ENCODE data around the gene MUC5B. TPM values are rescaled to one million over a fixed set of nuclear protein-coding genes. Genes with fewer than 3 reads are reported as not detected.

The MUC5B gene
- total and polyA plus RNA-seq, 4 donors, result 0.25 TPM; not detected in 3

DNA sequence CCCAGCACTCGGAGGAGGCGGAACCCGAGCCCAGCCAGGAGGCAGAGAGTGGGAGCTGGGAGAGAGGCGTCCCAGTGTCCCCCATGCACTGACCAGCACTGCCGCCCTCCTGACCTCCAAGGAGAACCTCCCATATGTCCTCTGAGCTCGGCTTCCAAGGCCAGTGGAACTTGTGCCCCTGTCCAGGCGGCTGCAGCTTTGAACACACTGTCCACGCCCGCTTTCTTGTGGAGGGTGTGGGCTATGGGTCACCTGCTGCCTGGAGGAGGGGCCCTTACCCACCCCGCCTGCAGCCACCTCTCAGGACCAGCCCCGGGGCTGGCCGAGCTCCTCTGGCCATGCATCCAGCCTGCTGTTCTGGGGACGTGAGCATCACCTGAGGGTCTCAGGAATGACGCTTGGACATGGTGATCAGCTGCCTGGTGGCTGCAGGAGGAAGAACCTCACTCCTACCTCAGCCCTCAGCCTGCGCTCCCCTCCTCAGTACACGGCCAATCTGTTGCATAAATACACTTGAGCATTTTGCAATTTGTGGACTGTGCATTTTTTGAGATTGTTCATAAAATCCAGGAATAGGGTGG lies 22.2 kb upstream of the MUC5B start:
- no peak for ATAC-seq (ENCODE audit: low FRiP score)
- no peaks in the 10 kb centered on the region for H3K27me3 ChIP-seq (ENCODE audit: control insufficient read depth in 1 of 2, insufficient read depth in 2 of 2, low read length in 1 of 2)
- DNase-seq, result peak; percentile 35 to 64
- WGBS, 2 donors, result 79% methylated on average over 15 to 16 of the region's 16 CpGs
- H3K36me3 ChIP-seq (ENCODE audit: control insufficient read depth in 1 of 2, insufficient read depth in 2 of 2, low read length in 1 of 2), result no peaks in the 10 kb centered on the region
- no peak overlapping the region for H3K4me3 ChIP-seq (ENCODE audit: low read length in 2 of 2)
- intact Hi-C loops (cut with DNase I), result loop anchor here in 1 of 2 donors (10.0 kb wide), 1 partner anchor 184 kb away; the partner anchor contains the start of gene BRSK2
- H3K4me1 ChIP-seq (ENCODE audit: control insufficient read depth in 1 of 2, insufficient read depth in 2 of 2, low read length in 2 of 2), result no peaks in the 10 kb centered on the region
- no peaks in the 10 kb centered on the region for H3K9me3 ChIP-seq (ENCODE audit: control insufficient read depth, low read length)
- no peak overlapping the region for H3K27ac ChIP-seq (ENCODE audit: low read depth in 1 of 2, low read length in 2 of 2)

- ATAC-seq (ENCODE audit: low FRiP score), result no peak
- 87% methylated on average over 4 of the region's 4 CpGs for WGBS, 2 donors
Measured at GRCh38 chr11:1201395-1202153, 21.3 kb upstream of the MUC5B start.

GRCh38 chr11:1202154-1202775 lies 20.6 kb upstream of the MUC5B start:
- H3K27me3 ChIP-seq (ENCODE audit: control insufficient read depth in 1 of 2, insufficient read depth in 2 of 2, low read length in 1 of 2), result no peaks in the 10 kb centered on the region
- H3K27ac ChIP-seq (ENCODE audit: low read depth in 1 of 2, low read length in 2 of 2), result no peak overlapping the region
- H3K9me3 ChIP-seq (ENCODE audit: control insufficient read depth, low read length), result no peaks in the 10 kb centered on the region
- ATAC-seq (ENCODE audit: low FRiP score), result no peak
- peak; percentile 41 to 74 for DNase-seq
- H3K4me1 ChIP-seq (ENCODE audit: control insufficient read depth in 1 of 2, insufficient read depth in 2 of 2, low read length in 2 of 2), result no peaks in the 10 kb centered on the region
- WGBS, 2 donors, result 47 to 50% methylated on average over 16 to 18 of the region's 18 CpGs
- no peaks in the 10 kb centered on the region for H3K36me3 ChIP-seq (ENCODE audit: control insufficient read depth in 1 of 2, insufficient read depth in 2 of 2, low read length in 1 of 2)
- intact Hi-C loops (cut with DNase I), result loop anchor here in 1 of 2 donors (2.0 to 10.0 kb wide), 2 partner anchors 183 to 315 kb away; partner anchors contain the start of gene BRSK2
- no peak overlapping the region for H3K4me3 ChIP-seq (ENCODE audit: low read length in 2 of 2)

More at GRCh38 chr11:1201395-1202153, 21.3 kb upstream of the MUC5B start:
- no peak overlapping the region for H3K27ac ChIP-seq (ENCODE audit: low read depth in 1 of 2, low read length in 2 of 2)
- no peaks in the 10 kb centered on the region for H3K4me1 ChIP-seq (ENCODE audit: control insufficient read depth in 1 of 2, insufficient read depth in 2 of 2, low read length in 2 of 2)
- no peak overlapping the region for H3K4me3 ChIP-seq (ENCODE audit: low read length in 2 of 2)
- no peaks in the 10 kb centered on the region for H3K36me3 ChIP-seq (ENCODE audit: control insufficient read depth in 1 of 2, insufficient read depth in 2 of 2, low read length in 1 of 2)
- no peaks in the 10 kb centered on the region for H3K27me3 ChIP-seq (ENCODE audit: control insufficient read depth in 1 of 2, insufficient read depth in 2 of 2, low read length in 1 of 2)
- no peak for DNase-seq
- intact Hi-C loops (cut with DNase I), result loop anchor here in 1 of 2 donors (2.0 to 10.0 kb wide), 2 partner anchors 183 to 315 kb away; partner anchors contain the start of gene BRSK2
- H3K9me3 ChIP-seq (ENCODE audit: control insufficient read depth, low read length), result no peaks in the 10 kb centered on the region

- Histone ChIP-seq H3K36me3 (ENCODE audit: control insufficient read depth in 1 of 2, insufficient read depth in 2 of 2, low read length in 1 of 2) (no peaks in the 10 kb centered on the region), H3K9me3 (ENCODE audit: control insufficient read depth, low read length) (no peaks in the 10 kb centered on the region), H3K4me1 (ENCODE audit: control insufficient read depth in 1 of 2, insufficient read depth in 2 of 2, low read length in 2 of 2) (no peaks in the 10 kb centered on the region), H3K27me3 (ENCODE audit: control insufficient read depth in 1 of 2, insufficient read depth in 2 of 2, low read length in 1 of 2) (no peaks in the 10 kb centered on the region), H3K27ac (ENCODE audit: low read depth in 1 of 2, low read length in 2 of 2) (no peak overlapping the region), H3K4me3 (ENCODE audit: low read length in 2 of 2) (no peak overlapping the region)
- ATAC-seq (ENCODE audit: low FRiP score), result peak; percentile 73
- intact Hi-C loops (cut with DNase I), result loop anchor here (1.0 to 10.0 kb wide), 3 partner anchors 182 to 314 kb away; partner anchors contain the start of gene BRSK2 (in 1 of the 2)
- WGBS, 2 donors, result 21 to 22% methylated on average over 29 to 32 of the region's 32 CpGs
- peak; percentile 55 to 88 for DNase-seq
Measured at GRCh38 chr11:1202776-1203504, 19.9 kb upstream of the MUC5B start.

DNA sequence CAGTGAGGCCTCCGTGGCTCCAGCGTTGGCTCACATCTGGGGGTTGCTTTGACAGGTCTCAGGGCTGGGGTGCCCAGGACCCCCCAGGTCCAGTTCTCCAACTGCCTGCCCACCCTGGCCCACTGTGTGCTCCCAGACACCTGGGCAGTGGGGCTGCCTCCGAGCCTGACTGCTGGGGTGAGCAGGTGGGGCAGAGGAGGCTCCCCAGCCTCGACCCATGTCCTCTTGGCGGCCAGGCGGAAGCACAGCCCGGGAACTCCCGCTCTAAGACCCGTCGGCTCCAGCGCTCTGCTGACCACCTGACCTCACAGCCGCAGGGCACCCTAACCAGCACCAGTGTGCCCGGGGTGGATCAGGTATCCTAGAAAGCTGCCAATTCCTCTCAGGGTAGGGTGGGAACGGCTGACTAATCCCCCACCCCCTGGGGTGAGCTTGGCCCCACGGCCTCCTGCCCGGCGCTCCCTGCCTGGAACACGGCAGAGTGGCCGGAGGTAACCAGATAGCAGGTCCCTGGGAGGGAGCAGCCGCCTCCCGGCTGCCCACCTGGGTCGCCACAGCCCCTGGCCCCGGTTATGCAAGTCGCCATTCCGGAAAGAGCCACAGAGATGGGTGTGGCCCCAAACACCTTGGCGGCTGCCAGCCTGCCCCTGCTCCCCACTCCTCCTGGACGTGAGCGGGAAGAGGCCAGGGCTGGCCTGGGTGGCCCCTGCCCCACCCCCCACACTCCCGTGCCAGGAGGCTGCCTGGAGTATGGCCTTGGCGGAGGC lies 19.2 kb upstream of the MUC5B start:
- Histone ChIP-seq H3K27ac (ENCODE audit: low read depth in 1 of 2, low read length in 2 of 2) (no peak overlapping the region), H3K4me1 (ENCODE audit: control insufficient read depth in 1 of 2, insufficient read depth in 2 of 2, low read length in 2 of 2) (no peaks in the 10 kb centered on the region), H3K4me3 (ENCODE audit: low read length in 2 of 2) (no peak overlapping the region), H3K9me3 (ENCODE audit: control insufficient read depth, low read length) (no peaks in the 10 kb centered on the region), H3K27me3 (ENCODE audit: control insufficient read depth in 1 of 2, insufficient read depth in 2 of 2, low read length in 1 of 2) (no peaks in the 10 kb centered on the region), H3K36me3 (ENCODE audit: control insufficient read depth in 1 of 2, insufficient read depth in 2 of 2, low read length in 1 of 2) (no peaks in the 10 kb centered on the region)
- ATAC-seq (ENCODE audit: low FRiP score) (no peak), DNase-seq (peak; percentile 45 to 74)
- intact Hi-C loops (cut with DNase I), result loop anchor here (1.0 to 10.0 kb wide), 3 partner anchors 181 to 313 kb away; partner anchors contain the start of gene BRSK2 (in 1 of the 2)
- WGBS, 2 donors, result 73 to 74% methylated on average over 28 to 30 of the region's 30 CpGs

DNA sequence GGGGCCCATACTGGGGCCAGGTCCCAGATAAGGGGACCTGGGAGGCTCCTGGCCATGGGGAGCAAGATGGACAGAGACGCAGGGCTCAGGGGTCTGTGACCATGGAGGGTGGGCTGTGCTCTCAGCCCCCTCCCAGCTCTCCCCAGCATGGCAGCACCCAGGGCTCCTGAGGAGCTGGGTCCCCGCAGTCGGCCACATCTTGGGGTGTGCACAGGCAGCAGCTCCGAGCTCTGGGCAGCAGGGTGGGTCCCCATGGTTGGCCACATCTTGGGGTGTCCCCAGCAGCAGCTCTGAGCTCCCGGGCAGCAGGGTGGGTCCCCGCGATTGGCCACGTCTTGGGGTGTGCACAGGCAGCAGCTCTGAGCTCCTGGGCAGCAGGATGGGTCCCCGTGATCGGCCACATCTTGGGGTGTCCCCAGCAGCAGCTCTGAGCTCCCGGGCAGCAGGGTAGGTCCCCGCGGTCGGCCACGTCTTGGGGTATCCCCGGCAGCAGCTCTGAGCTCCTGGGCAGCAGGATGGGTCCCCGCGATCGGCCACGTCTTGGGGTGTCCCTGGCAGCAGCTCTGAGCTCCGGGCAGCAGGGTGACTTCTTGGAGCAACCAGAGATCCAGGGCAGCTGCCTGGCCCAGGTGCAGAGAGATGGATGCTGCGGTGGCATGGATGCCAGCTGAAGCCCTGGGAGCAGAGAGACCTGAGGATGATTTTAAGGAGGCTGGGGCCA lies 18.3 kb upstream of the MUC5B start:
- H3K36me3 ChIP-seq (ENCODE audit: control insufficient read depth in 1 of 2, insufficient read depth in 2 of 2, low read length in 1 of 2), result no peaks in the 10 kb centered on the region
- no peaks in the 10 kb centered on the region for H3K9me3 ChIP-seq (ENCODE audit: control insufficient read depth, low read length)
- intact Hi-C loops (cut with DNase I), result loop anchor here in 1 of 2 donors (10.0 kb wide), 1 partner anchor 180 kb away; the partner anchor contains the start of gene BRSK2
- peak; percentile 23 to 75 for DNase-seq
- WGBS, 2 donors, result 89 to 91% methylated on average over 22 of the region's 22 CpGs
- H3K4me3 ChIP-seq (ENCODE audit: low read length in 2 of 2), result no peak overlapping the region
- H3K27ac ChIP-seq (ENCODE audit: low read depth in 1 of 2, low read length in 2 of 2), result no peak overlapping the region
- H3K27me3 ChIP-seq (ENCODE audit: control insufficient read depth in 1 of 2, insufficient read depth in 2 of 2, low read length in 1 of 2), result no peaks in the 10 kb centered on the region
- no peak for ATAC-seq (ENCODE audit: low FRiP score)
- H3K4me1 ChIP-seq (ENCODE audit: control insufficient read depth in 1 of 2, insufficient read depth in 2 of 2, low read length in 2 of 2), result no peaks in the 10 kb centered on the region

- 72 to 73% methylated on average over 35 of the region's 35 CpGs for WGBS, 2 donors
- Histone ChIP-seq H3K36me3 (ENCODE audit: control insufficient read depth in 1 of 2, insufficient read depth in 2 of 2, low read length in 1 of 2) (no peaks in the 10 kb centered on the region), H3K9me3 (ENCODE audit: control insufficient read depth, low read length) (no peaks in the 10 kb centered on the region), H3K27me3 (ENCODE audit: control insufficient read depth in 1 of 2, insufficient read depth in 2 of 2, low read length in 1 of 2) (no peaks in the 10 kb centered on the region), H3K4me1 (ENCODE audit: control insufficient read depth in 1 of 2, insufficient read depth in 2 of 2, low read length in 2 of 2) (no peaks in the 10 kb centered on the region), H3K27ac (ENCODE audit: low read depth in 1 of 2, low read length in 2 of 2) (no peak overlapping the region), H3K4me3 (ENCODE audit: low read length in 2 of 2) (no peak overlapping the region)
- DNase-seq (peak; percentile 34 to 64), ATAC-seq (ENCODE audit: low FRiP score) (no peak)
- intact Hi-C loops (cut with DNase I), result loop anchor here in 1 of 2 donors (10.0 kb wide), 1 partner anchor 179 kb away; the partner anchor contains the start of gene BRSK2
Measured at GRCh38 chr11:1205121-1205986, 17.5 kb upstream of the MUC5B start.

Measured in aorta (tissue), 5 donors.